Thoracic aorta (tissue), 2 donors: ENCODE data around the gene METTL26. TPM values are rescaled to one million over a fixed set of nuclear protein-coding genes. Genes with fewer than 3 reads are reported as not detected.

Source experiments
- ATAC-seq: fragments of 150-250 bp; one replicate; pipeline ENCODE4 v1.8.0; 2017; ENCODE audit warnings: low read depth; ENCODE audit not compliant: insufficient number of reproducible peaks, low FRiP score
- DNase-seq: peaks from one replicate; pipeline ENCODE4 v3.0.0-alpha.2; 2020; ENCODE audit warnings: low spot score
- H3K27ac ChIP-seq, 2 donors: fragments of 200-600 bp; sonication (generic); 1 replicate in 1 of 2; 2 replicates in 1 of 2; pipeline ENCODE4 v1.5.1; 2016; ENCODE audit warnings: mild to moderate bottlenecking in 2 of 2, moderate library complexity in 2 of 2
- H3K27me3 ChIP-seq: fragments of 200-600 bp; sonication (generic); replicated peaks from 2 replicates; pipeline ENCODE4 v1.6.0; 2016; ENCODE audit warnings: mild to moderate bottlenecking; ENCODE audit not compliant: insufficient read depth
- H3K36me3 ChIP-seq: fragments of 200-600 bp; sonication (generic); one replicate; pipeline ENCODE4 v1.5.1; 2016
- H3K4me1 ChIP-seq, 2 donors: fragments of 200-600 bp; sonication (generic); 1 replicate in 1 of 2; 2 replicates in 1 of 2; pipeline versions ENCODE4 v1.5.1 to v1.6.0; 2016; ENCODE audit warnings: low read depth in 2 of 2, mild to moderate bottlenecking in 1 of 2; ENCODE audit not compliant: control insufficient read depth in 1 of 2
- H3K4me3 ChIP-seq: fragments of 200-600 bp; sonication (generic); 2 replicates; pipeline ENCODE4 v1.5.1; 2016; ENCODE audit warnings: mild to moderate bottlenecking
- H3K9me3 ChIP-seq: fragments of 200-600 bp; sonication (generic); 2 replicates; pipeline ENCODE4 v1.5.1; 2016
- CTCF ChIP-seq: fragments of 200-600 bp; sonication (generic); IDR thresholded peaks from one replicate; pipeline ENCODE4 v1.5.1; 2019; ENCODE audit warnings: antibody characterized with exemption
- total RNA-seq, 2 donors: library from RNA; depleted of rRNA; stranded (reverse); fragments of >200 nt; gene quantifications; one replicate each; pipeline versions ENCODE4 v1.1.0 to v1.2.3, GENCODE V29; 2016

Gene METTL26
- total RNA-seq, 2 donors from 2014 or later = 83.4 to 217 TPM

- Histone ChIP-seq H3K9me3 (no peaks in the 10 kb centered on the region), H3K4me1 (peaks cover 12 to 27% of the 10 kb centered on the region in 2 donors), H3K27ac (no peak overlapping the region), H3K36me3 (peaks cover 35% of the 10 kb centered on the region), H3K4me3 (no peak overlapping the region), H3K27me3 (no peaks in the 10 kb centered on the region)
- DNase-seq (no peak), ATAC-seq (no peak)
- TF ChIP-seq CTCF = no peak
These were observed 37.4 kb upstream of the METTL26 start for GRCh38 chr16:673399-673991.

GRCh38 chr16:672851-673250 is 36.7 kb upstream of the METTL26 start:
- Histone ChIP-seq H3K4me1 (peaks cover 12 to 27% of the 10 kb centered on the region in 2 donors), H3K4me3 (no peak overlapping the region), H3K27ac (no peak overlapping the region), H3K36me3 (peaks cover 35% of the 10 kb centered on the region), H3K9me3 (no peaks in the 10 kb centered on the region), H3K27me3 (no peaks in the 10 kb centered on the region)
- ATAC-seq (no peak), DNase-seq (no peak)
- no peak for TF ChIP-seq CTCF

GRCh38 chr16:672371-672770 is 36.3 kb upstream of the METTL26 start:
- DNase-seq (no peak), ATAC-seq (no peak)
- H3K27ac ChIP-seq = no peak overlapping the region
- no peak for TF ChIP-seq CTCF
- H3K9me3 ChIP-seq = no peaks in the 10 kb centered on the region
- no peak overlapping the region for H3K4me3 ChIP-seq
- no peaks in the 10 kb centered on the region for H3K27me3 ChIP-seq
- H3K4me1 ChIP-seq = peaks cover 12 to 30% of the 10 kb centered on the region in 2 donors
- H3K36me3 ChIP-seq = peaks cover 35% of the 10 kb centered on the region

GRCh38 chr16:671353-672131 is 35.4 kb upstream of the METTL26 start:
- TF ChIP-seq CTCF = no peak
- ATAC-seq (no peak), DNase-seq (no peak)
- Histone ChIP-seq H3K27ac (no peak overlapping the region), H3K27me3 (no peaks in the 10 kb centered on the region), H3K9me3 (no peaks in the 10 kb centered on the region), H3K4me1 (peaks cover 12 to 32% of the 10 kb centered on the region in 2 donors), H3K36me3 (peaks cover 35% of the 10 kb centered on the region), H3K4me3 (no peak overlapping the region)

- H3K4me1 ChIP-seq = peaks cover 12 to 27% of the 10 kb centered on the region in 2 donors
- no peak for TF ChIP-seq CTCF
- H3K9me3 ChIP-seq = no peaks in the 10 kb centered on the region
- no peaks in the 10 kb centered on the region for H3K27me3 ChIP-seq
- H3K27ac ChIP-seq = no peak overlapping the region
- ATAC-seq = no peak
- peaks cover 35% of the 10 kb centered on the region for H3K36me3 ChIP-seq
- no peak overlapping the region for H3K4me3 ChIP-seq
- DNase-seq = no peak
These were observed 34.6 kb upstream of the METTL26 start for GRCh38 chr16:670485-671352.
